LNCAP (cell line): ENCODE data around the gene KLF11.
A peak's percentile ranks its signal among the peaks of the same experiment; 100 is the strongest.

Experiments used
- TF ChIP-seq, protein P1 (sequence below): fragments of 450-650 bp; IDR thresholded peaks from 2 replicates; pipeline ENCODE4 v1.5.1; 2017; ENCODE audit warnings: mild to moderate bottlenecking

KLF11 gene

DNA sequence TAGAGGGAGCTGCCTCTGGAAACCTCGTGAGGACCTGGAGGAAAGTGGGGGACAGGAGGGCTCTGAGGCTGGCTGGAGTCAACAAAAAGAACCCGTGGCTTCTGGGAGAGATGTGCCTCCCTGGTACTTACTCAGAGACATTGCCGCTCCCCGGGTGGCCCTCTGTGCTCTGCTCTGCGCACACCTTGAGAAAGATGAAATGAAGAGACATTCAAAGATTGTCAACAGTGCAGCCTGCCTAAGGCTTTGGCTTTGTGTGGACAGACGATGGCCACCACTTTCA, 22.4 kb downstream of the KLF11 start:
- TF ChIP-seq, protein P1, sequence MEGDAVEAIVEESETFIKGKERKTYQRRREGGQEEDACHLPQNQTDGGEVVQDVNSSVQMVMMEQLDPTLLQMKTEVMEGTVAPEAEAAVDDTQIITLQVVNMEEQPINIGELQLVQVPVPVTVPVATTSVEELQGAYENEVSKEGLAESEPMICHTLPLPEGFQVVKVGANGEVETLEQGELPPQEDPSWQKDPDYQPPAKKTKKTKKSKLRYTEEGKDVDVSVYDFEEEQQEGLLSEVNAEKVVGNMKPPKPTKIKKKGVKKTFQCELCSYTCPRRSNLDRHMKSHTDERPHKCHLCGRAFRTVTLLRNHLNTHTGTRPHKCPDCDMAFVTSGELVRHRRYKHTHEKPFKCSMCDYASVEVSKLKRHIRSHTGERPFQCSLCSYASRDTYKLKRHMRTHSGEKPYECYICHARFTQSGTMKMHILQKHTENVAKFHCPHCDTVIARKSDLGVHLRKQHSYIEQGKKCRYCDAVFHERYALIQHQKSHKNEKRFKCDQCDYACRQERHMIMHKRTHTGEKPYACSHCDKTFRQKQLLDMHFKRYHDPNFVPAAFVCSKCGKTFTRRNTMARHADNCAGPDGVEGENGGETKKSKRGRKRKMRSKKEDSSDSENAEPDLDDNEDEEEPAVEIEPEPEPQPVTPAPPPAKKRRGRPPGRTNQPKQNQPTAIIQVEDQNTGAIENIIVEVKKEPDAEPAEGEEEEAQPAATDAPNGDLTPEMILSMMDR = no peak

DNA sequence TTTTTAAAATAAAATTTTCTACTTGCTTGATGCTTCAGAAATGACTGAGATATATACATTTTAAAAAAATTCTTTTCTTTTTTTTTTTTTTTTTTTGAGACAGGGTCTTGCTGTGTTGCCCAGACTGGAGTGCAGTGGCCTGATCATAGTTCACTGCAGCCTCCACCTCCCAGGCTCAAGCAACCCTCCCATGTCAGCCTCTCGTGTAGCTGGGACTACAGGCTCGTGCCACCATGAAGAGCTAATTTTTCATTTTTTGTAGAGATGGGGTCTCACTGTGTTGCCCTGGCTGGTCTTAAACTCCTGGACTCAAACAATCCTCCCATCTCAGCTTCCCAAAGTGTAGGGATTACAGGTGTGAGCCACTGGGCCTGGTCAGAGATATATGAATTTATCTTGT, 24.0 kb downstream of the KLF11 start:
- TF ChIP-seq, protein P1 = no peak

DNA sequence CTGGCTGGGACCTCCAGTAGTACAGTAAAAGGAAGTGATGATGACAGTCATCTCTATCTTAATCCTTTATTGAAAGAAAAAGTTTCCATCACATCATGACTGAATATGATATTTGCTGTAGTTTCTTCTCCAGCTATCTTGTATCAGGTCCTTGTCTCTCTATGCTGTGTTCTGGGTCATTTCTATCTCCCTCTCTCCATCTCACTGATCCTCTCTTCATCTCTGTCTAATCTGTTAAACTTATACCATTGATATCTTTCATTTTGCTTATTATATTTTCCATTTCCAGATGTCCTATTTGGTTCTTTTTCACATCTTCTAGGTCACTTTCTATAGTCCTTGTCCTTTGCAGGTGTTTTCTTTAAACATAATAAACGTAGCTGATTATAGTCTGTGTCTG, 24.5 kb downstream of the KLF11 start:
- TF ChIP-seq, protein P1 = no peak

DNA sequence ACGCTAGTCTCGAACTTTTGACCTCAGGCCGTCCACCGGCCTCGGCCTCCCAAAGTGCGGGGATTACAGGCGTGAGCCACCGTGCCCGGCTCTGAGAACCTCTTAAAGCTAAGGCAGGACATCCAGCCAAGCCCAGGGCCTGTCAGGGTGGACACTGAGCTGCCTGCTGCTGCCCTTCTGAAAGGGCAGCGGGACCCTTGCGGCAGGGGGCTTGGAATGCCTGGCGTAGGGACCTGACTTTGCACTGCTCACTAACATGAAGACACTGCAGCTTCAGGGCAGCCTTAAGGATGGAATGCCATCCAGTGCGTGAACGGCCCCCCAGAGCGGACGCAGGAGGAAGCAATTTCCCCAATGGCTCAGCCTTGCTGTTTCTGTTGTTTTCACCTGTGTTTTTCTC, 27.8 kb downstream of the KLF11 start:
- TF ChIP-seq, protein P1 = no peak

DNA sequence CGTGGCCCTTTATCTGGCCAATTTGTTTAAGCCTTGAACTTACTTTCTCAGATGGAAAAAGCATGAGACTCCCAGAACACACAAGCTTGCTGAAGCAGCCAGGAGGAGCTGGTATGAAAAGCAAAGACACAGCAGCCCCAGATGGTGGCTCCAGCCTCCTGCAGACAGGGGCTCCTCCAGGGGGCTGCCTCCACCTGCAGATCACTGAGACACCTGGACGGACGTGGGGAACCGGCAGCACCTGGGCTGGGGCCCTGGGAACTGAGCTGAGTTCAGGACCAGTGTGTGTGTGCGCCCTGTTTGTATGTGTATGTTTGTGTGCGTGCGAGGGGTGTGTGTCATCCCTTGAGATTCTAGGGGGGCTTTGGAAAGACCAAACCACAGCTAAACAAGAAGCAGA, 28.2 kb downstream of the KLF11 start:
- TF ChIP-seq, protein P1 = no peak

DNA sequence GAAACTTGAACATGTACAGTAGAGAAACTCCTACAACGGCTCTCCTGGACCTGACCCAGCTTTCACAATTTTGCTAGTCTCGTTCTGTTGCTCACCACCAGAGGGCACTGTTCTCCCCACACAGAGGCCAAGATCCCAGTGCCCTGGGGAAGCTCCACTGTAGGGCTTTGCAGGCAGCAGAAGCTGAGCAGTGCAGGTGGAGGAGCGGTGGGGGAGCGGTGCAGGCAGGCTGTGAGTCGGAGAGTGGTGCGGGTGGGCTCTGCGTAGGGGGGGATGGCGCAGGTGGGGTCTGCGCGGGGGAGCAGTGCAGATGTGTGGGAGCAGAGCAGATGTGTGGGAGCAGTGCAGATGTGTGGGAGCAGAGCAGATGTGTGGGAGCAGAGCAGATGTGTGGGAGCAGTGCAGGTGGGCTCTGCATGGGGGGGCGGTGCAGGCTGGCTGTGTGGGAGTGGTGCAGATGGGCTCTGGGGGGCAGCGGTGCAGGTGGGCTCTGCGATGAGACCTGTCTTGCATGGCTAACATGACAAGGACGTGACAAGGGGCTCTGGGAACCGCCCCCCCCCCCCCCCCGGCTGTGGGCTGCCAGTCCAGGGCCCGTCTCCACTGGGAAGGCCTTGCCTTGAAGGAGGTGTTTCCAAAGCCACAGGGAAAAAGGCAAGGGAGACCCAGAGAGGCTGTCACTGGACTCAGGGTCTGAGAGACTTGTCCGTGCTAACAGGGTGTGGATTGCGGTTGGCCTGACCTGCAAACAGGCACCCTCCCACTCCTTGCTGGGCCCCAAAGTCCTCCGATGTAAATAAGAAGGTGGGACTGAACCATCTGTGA, 29.5 kb downstream of the KLF11 start:
- TF ChIP-seq, protein P1 = peak; percentile 76

DNA sequence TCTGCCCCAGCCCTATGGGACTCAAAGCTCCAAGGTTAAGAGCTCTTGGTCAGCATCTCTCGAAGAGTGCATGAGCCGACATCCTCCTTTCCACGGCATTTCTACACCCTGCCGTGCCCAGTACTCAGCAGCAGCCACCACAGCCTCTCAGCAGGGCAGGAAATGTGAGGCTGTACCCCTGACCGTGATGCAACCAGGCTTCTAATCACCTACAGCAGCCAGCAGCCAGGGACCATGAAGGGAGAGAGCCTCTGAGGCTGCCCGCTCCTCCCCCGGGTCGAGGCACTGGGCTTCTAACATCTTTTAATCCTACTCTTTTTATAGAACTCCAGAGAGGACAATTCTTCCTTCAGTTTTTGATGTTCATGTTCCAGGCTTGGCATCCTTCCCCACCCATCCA, 30.4 kb downstream of the KLF11 start:
- TF ChIP-seq, protein P1 = no peak

DNA sequence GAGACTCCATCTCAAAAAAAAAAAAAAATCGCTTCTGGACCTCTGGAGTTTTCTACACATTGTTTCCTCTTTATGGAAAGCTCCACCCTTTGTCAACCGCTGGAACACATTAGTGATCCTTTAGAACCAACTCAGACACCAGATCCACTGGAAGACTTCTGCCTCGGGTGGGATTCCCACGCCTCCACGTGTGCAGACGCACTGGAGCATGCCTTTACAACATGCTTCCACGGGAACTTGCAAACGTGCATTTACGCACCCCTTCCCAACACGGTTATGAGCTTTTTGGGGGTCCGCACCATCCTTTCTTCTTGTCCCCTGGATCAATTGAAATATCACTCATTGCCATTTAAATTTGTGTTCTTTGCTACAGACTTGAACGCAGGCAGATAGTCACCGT, 31.8 kb downstream of the KLF11 start:
- TF ChIP-seq, protein P1 = no peak
